ENCODE results near the gene HRK. TPM values are rescaled to one million over a fixed set of nuclear protein-coding genes. Genes with fewer than 3 reads are reported as not detected.

Gene HRK
- total RNA-seq, 1 experiment from 2014 or later = 3.5 TPM

DNA sequence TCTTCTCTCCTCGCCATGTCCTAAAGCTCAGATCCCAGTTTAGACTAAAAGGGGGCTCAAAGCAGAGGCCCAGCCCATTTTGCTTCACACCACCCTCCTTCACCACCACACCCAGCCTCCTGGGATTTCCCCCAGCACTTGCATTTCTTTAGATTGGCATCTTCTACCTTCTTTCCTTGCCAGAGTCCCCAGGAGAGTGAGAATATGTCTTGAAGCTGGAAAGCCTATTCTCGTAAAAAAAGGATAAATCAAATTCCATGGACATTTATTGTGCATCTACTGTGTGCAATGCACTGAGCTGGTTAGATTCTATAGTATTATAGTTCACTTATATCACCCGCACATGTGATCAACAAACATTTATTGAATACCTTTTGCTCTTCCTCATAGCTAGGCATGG is 39.7 kb upstream of the HRK start (continued):
- TF ChIP-seq, protein P1, sequence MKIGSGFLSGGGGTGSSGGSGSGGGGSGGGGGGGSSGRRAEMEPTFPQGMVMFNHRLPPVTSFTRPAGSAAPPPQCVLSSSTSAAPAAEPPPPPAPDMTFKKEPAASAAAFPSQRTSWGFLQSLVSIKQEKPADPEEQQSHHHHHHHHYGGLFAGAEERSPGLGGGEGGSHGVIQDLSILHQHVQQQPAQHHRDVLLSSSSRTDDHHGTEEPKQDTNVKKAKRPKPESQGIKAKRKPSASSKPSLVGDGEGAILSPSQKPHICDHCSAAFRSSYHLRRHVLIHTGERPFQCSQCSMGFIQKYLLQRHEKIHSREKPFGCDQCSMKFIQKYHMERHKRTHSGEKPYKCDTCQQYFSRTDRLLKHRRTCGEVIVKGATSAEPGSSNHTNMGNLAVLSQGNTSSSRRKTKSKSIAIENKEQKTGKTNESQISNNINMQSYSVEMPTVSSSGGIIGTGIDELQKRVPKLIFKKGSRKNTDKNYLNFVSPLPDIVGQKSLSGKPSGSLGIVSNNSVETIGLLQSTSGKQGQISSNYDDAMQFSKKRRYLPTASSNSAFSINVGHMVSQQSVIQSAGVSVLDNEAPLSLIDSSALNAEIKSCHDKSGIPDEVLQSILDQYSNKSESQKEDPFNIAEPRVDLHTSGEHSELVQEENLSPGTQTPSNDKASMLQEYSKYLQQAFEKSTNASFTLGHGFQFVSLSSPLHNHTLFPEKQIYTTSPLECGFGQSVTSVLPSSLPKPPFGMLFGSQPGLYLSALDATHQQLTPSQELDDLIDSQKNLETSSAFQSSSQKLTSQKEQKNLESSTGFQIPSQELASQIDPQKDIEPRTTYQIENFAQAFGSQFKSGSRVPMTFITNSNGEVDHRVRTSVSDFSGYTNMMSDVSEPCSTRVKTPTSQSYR (CRISPR knock-in tag; IDR thresholded peaks at IDR 0.05) = no peak
- TF ChIP-seq, protein P2, sequence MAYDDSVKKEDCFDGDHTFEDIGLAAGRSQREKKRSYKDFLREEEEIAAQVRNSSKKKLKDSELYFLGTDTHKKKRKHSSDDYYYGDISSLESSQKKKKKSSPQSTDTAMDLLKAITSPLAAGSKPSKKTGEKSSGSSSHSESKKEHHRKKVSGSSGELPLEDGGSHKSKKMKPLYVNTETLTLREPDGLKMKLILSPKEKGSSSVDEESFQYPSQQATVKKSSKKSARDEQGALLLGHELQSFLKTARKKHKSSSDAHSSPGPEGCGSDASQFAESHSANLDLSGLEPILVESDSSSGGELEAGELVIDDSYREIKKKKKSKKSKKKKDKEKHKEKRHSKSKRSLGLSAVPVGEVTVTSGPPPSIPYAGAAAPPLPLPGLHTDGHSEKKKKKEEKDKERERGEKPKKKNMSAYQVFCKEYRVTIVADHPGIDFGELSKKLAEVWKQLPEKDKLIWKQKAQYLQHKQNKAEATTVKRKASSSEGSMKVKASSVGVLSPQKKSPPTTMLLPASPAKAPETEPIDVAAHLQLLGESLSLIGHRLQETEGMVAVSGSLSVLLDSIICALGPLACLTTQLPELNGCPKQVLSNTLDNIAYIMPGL (CRISPR knock-in tag; IDR thresholded peaks at IDR 0.05) = no peak
- no peak for TF ChIP-seq GABPB1 (CRISPR knock-in tag; IDR thresholded peaks at IDR 0.05)

DNA sequence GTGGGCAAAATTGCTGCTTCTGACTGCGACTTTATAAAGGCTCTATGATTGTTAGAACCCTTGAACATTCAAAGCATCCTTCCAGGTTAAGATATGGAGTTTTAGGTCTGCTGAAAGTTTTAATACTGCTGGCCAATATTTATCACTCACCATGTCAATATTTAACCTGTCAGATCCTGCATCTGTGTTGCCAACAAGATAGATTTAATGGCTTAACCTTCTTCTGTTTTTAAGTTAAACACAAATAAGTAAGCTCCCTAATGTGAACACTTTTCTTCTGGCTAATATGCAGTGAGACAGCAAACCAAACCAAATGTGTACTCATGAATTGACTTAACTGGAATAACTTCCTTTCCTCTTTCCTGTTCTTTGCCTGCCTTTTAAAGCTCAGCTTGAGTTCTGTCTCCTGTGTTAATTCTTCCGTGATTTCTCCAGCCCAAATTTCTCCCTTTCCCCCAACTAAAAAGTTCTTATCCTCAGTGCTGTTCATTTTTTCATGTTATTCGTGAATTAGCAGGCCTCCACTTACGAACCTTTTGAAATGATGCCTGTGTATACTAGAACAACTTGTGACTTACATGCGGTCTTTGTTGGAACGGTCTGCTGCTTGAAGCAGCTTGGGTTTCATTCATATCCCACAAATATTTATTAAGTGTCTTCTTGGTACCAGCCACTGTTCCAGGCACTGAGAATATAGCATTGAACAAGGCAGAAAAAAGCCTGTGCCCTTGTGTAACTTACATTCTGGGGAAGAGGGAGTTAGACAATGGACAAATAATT is 38.7 kb upstream of the HRK start:
- Mint-ChIP-seq H3K4me3 (no peak overlapping the region), H3K9me3 (no peaks in the 10 kb centered on the region), H3K27me3 (ENCODE audit: low read depth) (no peaks in the 10 kb centered on the region), H3K36me3 (no peaks in the 10 kb centered on the region; the same call in 1 of the 2 replicates), H3K4me1 (peaks cover 20% of the 10 kb centered on the region), H3K27ac (0 out of 2 replicates have a peak overlapping the region, but pooled peaks have one; percentile 2)
- no peak for ATAC-seq
- POLR2A ChIA-PET = no interaction called here
- no peak for DNase-seq (ENCODE audit: low spot score)
- TF ChIP-seq, protein P3, sequence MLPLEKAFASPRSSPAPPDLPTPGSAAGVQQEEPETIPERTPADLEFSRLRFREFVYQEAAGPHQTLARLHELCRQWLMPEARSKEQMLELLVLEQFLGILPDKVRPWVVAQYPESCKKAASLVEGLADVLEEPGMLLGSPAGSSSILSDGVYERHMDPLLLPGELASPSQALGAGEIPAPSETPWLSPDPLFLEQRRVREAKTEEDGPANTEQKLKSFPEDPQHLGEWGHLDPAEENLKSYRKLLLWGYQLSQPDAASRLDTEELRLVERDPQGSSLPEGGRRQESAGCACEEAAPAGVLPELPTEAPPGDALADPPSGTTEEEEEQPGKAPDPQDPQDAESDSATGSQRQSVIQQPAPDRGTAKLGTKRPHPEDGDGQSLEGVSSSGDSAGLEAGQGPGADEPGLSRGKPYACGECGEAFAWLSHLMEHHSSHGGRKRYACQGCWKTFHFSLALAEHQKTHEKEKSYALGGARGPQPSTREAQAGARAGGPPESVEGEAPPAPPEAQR (CRISPR knock-in tag; IDR thresholded peaks at IDR 0.05) = no peak
- TF ChIP-seq CREM (CRISPR knock-in tag; IDR thresholded peaks at IDR 0.05) = no peak
- TF ChIP-seq, protein P4, sequence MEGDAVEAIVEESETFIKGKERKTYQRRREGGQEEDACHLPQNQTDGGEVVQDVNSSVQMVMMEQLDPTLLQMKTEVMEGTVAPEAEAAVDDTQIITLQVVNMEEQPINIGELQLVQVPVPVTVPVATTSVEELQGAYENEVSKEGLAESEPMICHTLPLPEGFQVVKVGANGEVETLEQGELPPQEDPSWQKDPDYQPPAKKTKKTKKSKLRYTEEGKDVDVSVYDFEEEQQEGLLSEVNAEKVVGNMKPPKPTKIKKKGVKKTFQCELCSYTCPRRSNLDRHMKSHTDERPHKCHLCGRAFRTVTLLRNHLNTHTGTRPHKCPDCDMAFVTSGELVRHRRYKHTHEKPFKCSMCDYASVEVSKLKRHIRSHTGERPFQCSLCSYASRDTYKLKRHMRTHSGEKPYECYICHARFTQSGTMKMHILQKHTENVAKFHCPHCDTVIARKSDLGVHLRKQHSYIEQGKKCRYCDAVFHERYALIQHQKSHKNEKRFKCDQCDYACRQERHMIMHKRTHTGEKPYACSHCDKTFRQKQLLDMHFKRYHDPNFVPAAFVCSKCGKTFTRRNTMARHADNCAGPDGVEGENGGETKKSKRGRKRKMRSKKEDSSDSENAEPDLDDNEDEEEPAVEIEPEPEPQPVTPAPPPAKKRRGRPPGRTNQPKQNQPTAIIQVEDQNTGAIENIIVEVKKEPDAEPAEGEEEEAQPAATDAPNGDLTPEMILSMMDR (IDR thresholded peaks at IDR 0.05) = no peak
- TF ChIP-seq, protein P5, sequence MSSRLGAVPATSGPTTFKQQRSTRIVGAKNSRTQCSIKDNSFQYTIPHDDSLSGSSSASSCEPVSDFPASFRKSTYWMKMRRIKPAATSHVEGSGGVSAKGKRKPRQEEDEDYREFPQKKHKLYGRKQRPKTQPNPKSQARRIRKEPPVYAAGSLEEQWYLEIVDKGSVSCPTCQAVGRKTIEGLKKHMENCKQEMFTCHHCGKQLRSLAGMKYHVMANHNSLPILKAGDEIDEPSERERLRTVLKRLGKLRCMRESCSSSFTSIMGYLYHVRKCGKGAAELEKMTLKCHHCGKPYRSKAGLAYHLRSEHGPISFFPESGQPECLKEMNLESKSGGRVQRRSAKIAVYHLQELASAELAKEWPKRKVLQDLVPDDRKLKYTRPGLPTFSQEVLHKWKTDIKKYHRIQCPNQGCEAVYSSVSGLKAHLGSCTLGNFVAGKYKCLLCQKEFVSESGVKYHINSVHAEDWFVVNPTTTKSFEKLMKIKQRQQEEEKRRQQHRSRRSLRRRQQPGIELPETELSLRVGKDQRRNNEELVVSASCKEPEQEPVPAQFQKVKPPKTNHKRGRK (CRISPR knock-in tag; IDR thresholded peaks at IDR 0.05; ENCODE audit: borderline replicate concordance) = no peak
- TF ChIP-seq, protein P6, sequence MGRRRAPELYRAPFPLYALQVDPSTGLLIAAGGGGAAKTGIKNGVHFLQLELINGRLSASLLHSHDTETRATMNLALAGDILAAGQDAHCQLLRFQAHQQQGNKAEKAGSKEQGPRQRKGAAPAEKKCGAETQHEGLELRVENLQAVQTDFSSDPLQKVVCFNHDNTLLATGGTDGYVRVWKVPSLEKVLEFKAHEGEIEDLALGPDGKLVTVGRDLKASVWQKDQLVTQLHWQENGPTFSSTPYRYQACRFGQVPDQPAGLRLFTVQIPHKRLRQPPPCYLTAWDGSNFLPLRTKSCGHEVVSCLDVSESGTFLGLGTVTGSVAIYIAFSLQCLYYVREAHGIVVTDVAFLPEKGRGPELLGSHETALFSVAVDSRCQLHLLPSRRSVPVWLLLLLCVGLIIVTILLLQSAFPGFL (CRISPR knock-in tag; IDR thresholded peaks at IDR 0.05; ENCODE audit: borderline replicate concordance) = no peak
- TF ChIP-seq ZNF263 (CRISPR knock-in tag; IDR thresholded peaks at IDR 0.05; ENCODE audit: low read depth) = no peak
- no peak for TF ChIP-seq NFE2L1 (CRISPR knock-in tag; IDR thresholded peaks at IDR 0.05)
- TF ChIP-seq, protein P7, sequence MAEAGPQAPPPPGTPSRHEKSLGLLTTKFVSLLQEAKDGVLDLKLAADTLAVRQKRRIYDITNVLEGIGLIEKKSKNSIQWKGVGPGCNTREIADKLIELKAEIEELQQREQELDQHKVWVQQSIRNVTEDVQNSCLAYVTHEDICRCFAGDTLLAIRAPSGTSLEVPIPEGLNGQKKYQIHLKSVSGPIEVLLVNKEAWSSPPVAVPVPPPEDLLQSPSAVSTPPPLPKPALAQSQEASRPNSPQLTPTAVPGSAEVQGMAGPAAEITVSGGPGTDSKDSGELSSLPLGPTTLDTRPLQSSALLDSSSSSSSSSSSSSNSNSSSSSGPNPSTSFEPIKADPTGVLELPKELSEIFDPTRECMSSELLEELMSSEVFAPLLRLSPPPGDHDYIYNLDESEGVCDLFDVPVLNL (CRISPR knock-in tag; IDR thresholded peaks at IDR 0.05; ENCODE audit: borderline replicate concordance, low read depth) = no peak
- no peak for TF ChIP-seq MXD4 (CRISPR knock-in tag; IDR thresholded peaks at IDR 0.05; ENCODE audit: borderline replicate concordance)
- no peak for TF ChIP-seq GABPB1 (CRISPR knock-in tag; IDR thresholded peaks at IDR 0.05)
- TF ChIP-seq, protein P8, sequence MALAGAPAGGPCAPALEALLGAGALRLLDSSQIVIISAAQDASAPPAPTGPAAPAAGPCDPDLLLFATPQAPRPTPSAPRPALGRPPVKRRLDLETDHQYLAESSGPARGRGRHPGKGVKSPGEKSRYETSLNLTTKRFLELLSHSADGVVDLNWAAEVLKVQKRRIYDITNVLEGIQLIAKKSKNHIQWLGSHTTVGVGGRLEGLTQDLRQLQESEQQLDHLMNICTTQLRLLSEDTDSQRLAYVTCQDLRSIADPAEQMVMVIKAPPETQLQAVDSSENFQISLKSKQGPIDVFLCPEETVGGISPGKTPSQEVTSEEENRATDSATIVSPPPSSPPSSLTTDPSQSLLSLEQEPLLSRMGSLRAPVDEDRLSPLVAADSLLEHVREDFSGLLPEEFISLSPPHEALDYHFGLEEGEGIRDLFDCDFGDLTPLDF (CRISPR knock-in tag; IDR thresholded peaks at IDR 0.05) = no peak
- no peak for TF ChIP-seq JUN (CRISPR knock-in tag; IDR thresholded peaks at IDR 0.05)
- no peak for TF ChIP-seq ZNF138 (CRISPR knock-in tag; conservative IDR thresholded peaks at IDR 0.05)
- no peak for TF ChIP-seq TEAD4 (CRISPR knock-in tag; IDR thresholded peaks at IDR 0.05)
- TF ChIP-seq FOXP1 (CRISPR knock-in tag; IDR thresholded peaks at IDR 0.05; ENCODE audit: borderline replicate concordance) = no peak
- TF ChIP-seq ZNF396 (CRISPR knock-in tag; IDR thresholded peaks at IDR 0.05; ENCODE audit: borderline replicate concordance) = no peak
- no peak for TF ChIP-seq ETV6 (CRISPR knock-in tag; IDR thresholded peaks at IDR 0.05)
- TF ChIP-seq ZNF317 (CRISPR knock-in tag; IDR thresholded peaks at IDR 0.05; ENCODE audit: borderline replicate concordance, low read depth) = no peak
- TF ChIP-seq ZNF219 (CRISPR knock-in tag; IDR thresholded peaks at IDR 0.05; ENCODE audit: borderline replicate concordance) = no peak
- TF ChIP-seq NR1H2 (CRISPR knock-in tag; IDR thresholded peaks at IDR 0.05) = no peak
- CTCF ChIA-PET = interaction anchor here (1.4 kb wide), 1 partner anchor 9 kb away, joined by 4 read pairs; no protein-coding TSS in a partner anchor
